ENCODE data around the gene ARNT2.

GRCh38 chr15:80645494-80646065 lies 241.4 kb downstream of the ARNT2 start:
- no peak for TF ChIP-seq CTCF (IDR thresholded peaks at IDR 0.05)
- no peak for TF ChIP-seq POLR2A (IDR thresholded peaks at IDR 0.05)
- TF ChIP-seq EP300 (IDR thresholded peaks at IDR 0.05) = no peak
